GM21528 (cell line): ENCODE results near the gene BIRC2.
"Not testable (repeated sequence)": the region's sequence is repeated elsewhere in the genome, so short reads cannot be mapped to it uniquely, and the experiment has no call there.

Experiments
- ATAC-seq: cut with Tn5 transposase; IDR thresholded peaks from one replicate; pipeline ENCODE4 v1.9.1; 2021; ENCODE audit warnings: mild to moderate bottlenecking, moderate library complexity; ENCODE audit not compliant: unreplicated experiment, low FRiP score

The BIRC2 gene

GRCh38 chr11:102346748-102347461 is at the start of gene BIRC2:
BIRC2 (plus strand) TSS chr11:102347214; CDS start chr11:102349855, 2,641 bp downstream.
- peak; percentile 91 for ATAC-seq

GRCh38 chr11:102300837-102301236 is 46.2 kb upstream of the BIRC2 start:
- ATAC-seq, result not testable (repeated sequence)

GRCh38 chr11:102302241-102302640 is 44.8 kb upstream of the BIRC2 start:
- ATAC-seq, result no peak

- no peak for ATAC-seq
Observed at GRCh38 chr11:102304686-102305085, 42.3 kb upstream of the BIRC2 start.

- ATAC-seq, result no peak
Observed at GRCh38 chr11:102305352-102306047, 41.5 kb upstream of the BIRC2 start.

GRCh38 chr11:102306048-102306597 is 40.9 kb upstream of the BIRC2 start:
- no peak for ATAC-seq

- no peak for ATAC-seq
Observed at GRCh38 chr11:102306817-102307726, 39.9 kb upstream of the BIRC2 start.

GRCh38 chr11:102307727-102308038 is 39.3 kb upstream of the BIRC2 start:
- ATAC-seq, result no peak

- ATAC-seq, result no peak
Observed at GRCh38 chr11:102309621-102310541, 37.1 kb upstream of the BIRC2 start.

- ATAC-seq, result no peak
Observed at GRCh38 chr11:102312667-102313066, 34.3 kb upstream of the BIRC2 start.

GRCh38 chr11:102313238-102313940 is 33.6 kb upstream of the BIRC2 start:
- ATAC-seq, result no peak

GRCh38 chr11:102314784-102315183 is 32.2 kb upstream of the BIRC2 start:
- no peak for ATAC-seq

- ATAC-seq, result no peak
Observed at GRCh38 chr11:102316346-102316904, 30.6 kb upstream of the BIRC2 start.

GRCh38 chr11:102317099-102317767 is 29.8 kb upstream of the BIRC2 start, which contains the start of gene BIRC3:
BIRC3 (plus strand) TSS chr11:102317484; CDS start chr11:102324510, 7,026 bp downstream.
- ATAC-seq, result peak; percentile 83

GRCh38 chr11:102317768-102318103 is 29.3 kb upstream of the BIRC2 start:
- no peak for ATAC-seq

GRCh38 chr11:102318469-102318868 is 28.5 kb upstream of the BIRC2 start:
- ATAC-seq, result peak; percentile 17

- ATAC-seq, result no peak
Observed at GRCh38 chr11:102319544-102319943, 27.5 kb upstream of the BIRC2 start.

- ATAC-seq, result no peak
Observed at GRCh38 chr11:102320188-102320587, 26.8 kb upstream of the BIRC2 start.
